K562 (cell line): ENCODE data around the gene FILIP1L. TPM values are rescaled to one million over a fixed set of nuclear protein-coding genes. Genes with fewer than 3 reads are reported as not detected.

Experiments used
- ATAC-seq: fragments of 200-7000 bp; cut with Tn5 transposase; 3 replicates; pipeline ENCODE4 v1.9.1; 2020; ENCODE audit warnings: moderate library complexity
- BruUV-seq: library from RNA; stranded (reverse); fragments of 400-500 nt; replicated peaks from 2 replicates; lab custom pipeline; 2021; lab: Mats Ljungman, UMichigan
- CTCF ChIA-PET: fragments of 300-600 bp; formaldehyde crosslinking; extraction: SDS; loops from one replicate; lab custom pipeline; 2021; ENCODE audit warnings: low intra/inter-chr PET ratio; lab: Yijun Ruan, JAX
- POLR2A ChIA-PET: fragments of 300-600, 350-650 bp; sonication (Branson Sonifier 250); formaldehyde crosslinking; extraction: SDS; loops from one replicate; lab custom pipeline; 2021; ENCODE audit warnings: antibody characterized with exemption, inconsistent platforms; lab: Yijun Ruan, JAX
- DNase-seq, 4 experiments: peaks; one replicate each; pipeline versions ENCODE4 v3.0.0 to v3.0.0-alpha.2; 2011 to 2018; ENCODE audit warnings: low spot score in 3 of 4, mixed read lengths in 3 of 4; ENCODE audit errors: extremely low read depth in 1 of 4
- FAIRE-seq: peaks from 2 replicates; lab custom pipeline; 2011; peaks lifted over from hg19 to GRCh38; lab: Jason Lieb, UNC
- H2AFZ ChIP-seq: 2 replicates; pipeline ENCODE4 v1.6.0; 2011; ENCODE audit warnings: low read depth, low read length, control low read depth, inconsistent platforms
- H3K27ac ChIP-seq: fragments of 200-600 bp; 3 replicates; pipeline ENCODE4 v1.8.0; 2011; ENCODE audit warnings: low read depth, mild to moderate bottlenecking, control low read depth, inconsistent platforms, low read length, moderate library complexity, mixed read lengths; ENCODE audit errors: extremely low read depth
- H3K27me3 ChIP-seq, 2 experiments: fragments of 300-600 bp in 1 of 2; 2 replicates in 1 of 2; 3 replicates in 1 of 2; pipeline versions ENCODE4 v1.6.0 to v1.8.0; 2011; ENCODE audit warnings: inconsistent platforms in 2 of 2, low read length in 2 of 2, mild to moderate bottlenecking in 1 of 2, mixed read lengths in 1 of 2, moderate library complexity in 1 of 2; ENCODE audit not compliant: control insufficient read depth in 2 of 2, insufficient read depth in 2 of 2
- H3K36me3 ChIP-seq: fragments of 300-600 bp; 3 replicates; pipeline ENCODE4 v1.8.0; 2011; ENCODE audit warnings: mild to moderate bottlenecking, low read length, inconsistent platforms; ENCODE audit not compliant: control insufficient read depth, insufficient read depth
- H3K4me1 ChIP-seq, 2 experiments: fragments of 200-600 bp in 1 of 2; replicated peaks in 1 of 2; 2 replicates in 1 of 2; 3 replicates in 1 of 2; pipeline versions ENCODE4 v1.5.1 to v1.8.0; 2011; ENCODE audit warnings: inconsistent platforms in 2 of 2, low read length in 2 of 2, mild to moderate bottlenecking in 1 of 2, mixed read lengths in 1 of 2, moderate library complexity in 1 of 2; ENCODE audit not compliant: control insufficient read depth in 2 of 2, insufficient read depth in 2 of 2
- H3K4me2 ChIP-seq: 2 replicates; pipeline ENCODE4 v1.6.1; 2011; ENCODE audit warnings: low read length, control low read depth, inconsistent platforms, mixed read lengths; ENCODE audit not compliant: insufficient read depth
- H3K4me3 ChIP-seq: fragments of 200-600 bp; sonication (generic), shearing (Covaris generic); 2 replicates; pipeline ENCODE4 v1.5.1; 2016; ENCODE audit warnings: control low read depth, inconsistent platforms
- H3K79me2 ChIP-seq: fragments of 200-600 bp; 3 replicates; pipeline ENCODE4 v1.8.0; 2011; ENCODE audit warnings: low read length, inconsistent platforms; ENCODE audit not compliant: control insufficient read depth, insufficient read depth
- H3K9ac ChIP-seq, 2 experiments: 2 replicates each; pipeline versions ENCODE4 v1.6.0 to v1.6.1; 2011; ENCODE audit warnings: low read depth in 2 of 2, low read length in 2 of 2, control low read depth in 1 of 2, inconsistent platforms in 1 of 2, mild to moderate bottlenecking in 1 of 2, mixed read lengths in 1 of 2; ENCODE audit not compliant: insufficient read depth in 1 of 2
- H3K9me1 ChIP-seq: one replicate; pipeline ENCODE4 v1.6.0; 2011; ENCODE audit warnings: inconsistent platforms, mild to moderate bottlenecking, low read length, moderate library complexity; ENCODE audit not compliant: control insufficient read depth, insufficient read depth
- H3K9me3 ChIP-seq: replicated peaks from 2 replicates; pipeline ENCODE4 v1.5.1; 2011; ENCODE audit warnings: low read depth, low read length, inconsistent platforms; ENCODE audit not compliant: control insufficient read depth, insufficient read depth
- H4K20me1 ChIP-seq: replicated peaks from 2 replicates; pipeline ENCODE4 v1.6.1; 2011; ENCODE audit warnings: low read length, inconsistent platforms, mixed read lengths; ENCODE audit not compliant: control insufficient read depth, insufficient read depth
- CBX2 ChIP-seq: fragments of 200-600 bp; sonication (generic); IDR thresholded peaks from one replicate; pipeline ENCODE4 v1.6.1; 2012; ENCODE audit warnings: mild to moderate bottlenecking, low read length, inconsistent platforms; ENCODE audit not compliant: insufficient read depth, poor library complexity, severe bottlenecking
- EWSR1 ChIP-seq: fragments of 450-650 bp; IDR thresholded peaks from 2 replicates; pipeline ENCODE4 v1.6.1; 2018; ENCODE audit warnings: borderline replicate concordance, mild to moderate bottlenecking, low read depth, moderate library complexity; ENCODE audit not compliant: partially characterized antibody
- KDM4B ChIP-seq, 2 experiments: fragments of 450-650 bp in 1 of 2; sonication (generic) in 1 of 2; IDR thresholded peaks; 2 replicates each; pipeline ENCODE4 v1.6.1; 2016 to 2017; ENCODE audit warnings: borderline replicate concordance in 2 of 2, antibody characterized with exemption in 1 of 2, low read depth in 1 of 2, mild to moderate bottlenecking in 1 of 2
- MXI1 ChIP-seq: IDR thresholded peaks from 2 replicates; pipeline ENCODE4 v1.6.1; 2011; ENCODE audit warnings: low read depth, mild to moderate bottlenecking, improper control_type of control experiment, low read length
- PCBP1 ChIP-seq: fragments of 200-400 bp; formaldehyde crosslinking; IDR thresholded peaks from 2 replicates; pipeline ENCODE4 v1.6.1; 2018; ENCODE audit warnings: mild to moderate bottlenecking, low read depth, low read length; ENCODE audit not compliant: poor library complexity, severe bottlenecking
- POLR3A ChIP-seq: IDR thresholded peaks from 2 replicates; pipeline ENCODE4 v1.6.1; 2011; ENCODE audit warnings: borderline replicate concordance, mild to moderate bottlenecking, moderate library complexity; ENCODE audit not compliant: insufficient read length, insufficient read depth; ENCODE audit errors: extremely low read depth
- RFX7 ChIP-seq: fragments of 250-450 bp; sonication (Bioruptor Pico); IDR thresholded peaks from 2 replicates; pipeline ENCODE4 v1.5.1; 2021; ENCODE audit warnings: mild to moderate bottlenecking
- ZNF518B ChIP-seq: fragments of 250-450 bp; sonication (Bioruptor Pico); IDR thresholded peaks from 2 replicates; pipeline ENCODE4 v1.5.0; 2021; ENCODE audit warnings: mild to moderate bottlenecking, moderate library complexity
- WGBS: fragments of 100-300 bp; shearing (Covaris generic); methylation state at CpG from one replicate; pipeline ENCODE4 v1.1.6; 2016; ENCODE audit warnings: low coverage, mixed read lengths; ENCODE audit not compliant: insufficient coverage; ENCODE audit errors: missing lambda C conversion rate; 5-methylcytosine and 5-hydroxymethylcytosine counted together
- in situ Hi-C: fragments of 300-500 bp; cut with MboI; formaldehyde crosslinking; loops from 4 replicates; pipeline ENCODE4 v1.15.0; 2018; ENCODE audit warnings: inconsistent platforms, mixed read lengths
- intact Hi-C: fragments of 100-400 bp; cut with micrococcal nuclease; formaldehyde crosslinking; loops from 2 replicates; pipeline ENCODE4 v1.14.2; 2022
- polyA plus RNA-seq, 8 experiments: library from polyadenylated mRNA; depleted of rRNA in 4 of 8; stranded (reverse) in 5 of 8; unstranded in 3 of 8; fragments of >200 nt; fragmentation: Nextera tagmentation in 2 of 8; fragmentation: Illumina TruSeq in 1 of 8; extraction: Ambion mirVana in 2 of 8; extraction: Trizol in 1 of 8; gene quantifications; 2 replicates each; pipeline versions ENCODE4 v1.2.1 to v1.2.3, GENCODE V29; 2011 to 2014; ENCODE audit warnings: inconsistent platforms in 1 of 8, missing spikeins in 1 of 8
- total RNA-seq, 7 experiments: library from RNA; depleted of rRNA in 6 of 7; stranded (reverse); fragments of >200 nt in 6 of 7; fragmentation: Illumina TruSeq in 2 of 7; extraction: Trizol in 2 of 7; gene quantifications; 2 replicates each; pipeline versions ENCODE4 v1.2.1 to v1.2.3, GENCODE V29; 2011 to 2021; ENCODE audit warnings: low replicate concordance in 1 of 7
- TF ChIP-seq, protein P1 (sequence below): fragments of 250-450 bp; sonication (Bioruptor Pico); IDR thresholded peaks from 2 replicates; pipeline ENCODE4 v1.8.0; 2022; ENCODE audit warnings: moderate library complexity, mild to moderate bottlenecking, inconsistent platforms

Gene FILIP1L
- total and polyA plus RNA-seq, 9 of the 15 experiments (the other 6 are each of a cell fraction or from before 2014, with no cell fraction given): 0.50 to 2.1 (median 1.1) TPM

- intact Hi-C loops (no loop called here), in situ Hi-C loops (no loop called here)
- Histone ChIP-seq H3K36me3 (no peaks in the 10 kb centered on the region), H3K9ac (no peak overlapping the region), H4K20me1 (no peaks in the 10 kb centered on the region), H3K27me3 (no peaks in the 10 kb centered on the region), H3K4me3 (no peak overlapping the region), H3K4me2 (no peak overlapping the region), H3K4me1 (no peaks in the 10 kb centered on the region), H2AFZ (no peak overlapping the region), H3K27ac (no peak overlapping the region), H3K79me2 (no peaks in the 10 kb centered on the region), H3K9me1 (no peaks in the 10 kb centered on the region), H3K9me3 (no peaks in the 10 kb centered on the region)
- no peak for ATAC-seq
- ChIA-PET POLR2A (no interaction called here), CTCF (no interaction called here)
- no peak for DNase-seq
- 72% methylated on average over 3 of the region's 3 CpGs for WGBS
- TF ChIP-seq KDM4B (IDR thresholded peaks at IDR 0.05; ENCODE audit: borderline replicate concordance in 2 of 2, low read depth in 1 of 2) (no peak), MXI1 (no peak), CBX2 (no peak), ZNF518B (CRISPR knock-in tag) (no peak), RFX7 (no peak), EWSR1 (no peak), POLR3A (no peak), PCBP1 (no peak)
- TF ChIP-seq, protein P1, sequence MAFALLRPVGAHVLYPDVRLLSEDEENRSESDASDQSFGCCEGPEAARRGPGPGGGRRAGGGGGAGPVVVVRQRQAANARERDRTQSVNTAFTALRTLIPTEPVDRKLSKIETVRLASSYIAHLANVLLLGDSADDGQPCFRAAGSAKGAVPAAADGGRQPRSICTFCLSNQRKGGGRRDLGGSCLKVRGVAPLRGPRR (CRISPR knock-in tag): no peak
- BruUV-seq: no TSS peak
- FAIRE-seq: no peak
Measured at GRCh38 chr3:99971761-99972160, 142.5 kb downstream of the FILIP1L start.
